NCI-H748 (cell line): ENCODE data around the gene FBLN2.
"Not testable (repeated sequence)": the region's sequence is repeated elsewhere in the genome, so short reads cannot be mapped to it uniquely, and the experiment has no call there.

Source experiments
- DNase-seq: peaks from one replicate; lab custom pipeline; 2025; ENCODE audit not compliant: unreplicated experiment; lab: John Stamatoyannopoulos, UW

FBLN2 gene

GRCh38 chr3:13545952-13546454 lies 2.9 kb upstream of the FBLN2 start:
- DNase-seq = no peak

GRCh38 chr3:13546667-13547171 lies 2.2 kb upstream of the FBLN2 start:
- no peak for DNase-seq

- DNase-seq = no peak
Measured at GRCh38 chr3:13547591-13548371, 1.1 kb upstream of the FBLN2 start.

- DNase-seq = no peak
Measured at GRCh38 chr3:13549623-13550422, 898 bp downstream of the FBLN2 start.

DNA sequence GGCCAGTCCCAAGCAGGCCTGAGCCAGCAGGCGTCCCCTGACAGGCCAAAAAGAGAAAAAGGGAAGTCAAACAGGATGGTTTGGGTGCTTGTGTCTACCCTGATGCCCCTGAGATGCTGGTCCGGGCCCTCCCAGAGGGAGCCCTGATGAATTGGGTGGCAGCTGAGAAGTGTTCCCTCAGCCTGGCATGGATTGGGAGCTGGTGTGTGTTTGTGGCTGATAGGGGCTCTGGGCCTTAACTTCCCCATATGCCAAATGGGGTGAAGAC lies 1.4 kb downstream of the FBLN2 start:
- no peak for DNase-seq

DNA sequence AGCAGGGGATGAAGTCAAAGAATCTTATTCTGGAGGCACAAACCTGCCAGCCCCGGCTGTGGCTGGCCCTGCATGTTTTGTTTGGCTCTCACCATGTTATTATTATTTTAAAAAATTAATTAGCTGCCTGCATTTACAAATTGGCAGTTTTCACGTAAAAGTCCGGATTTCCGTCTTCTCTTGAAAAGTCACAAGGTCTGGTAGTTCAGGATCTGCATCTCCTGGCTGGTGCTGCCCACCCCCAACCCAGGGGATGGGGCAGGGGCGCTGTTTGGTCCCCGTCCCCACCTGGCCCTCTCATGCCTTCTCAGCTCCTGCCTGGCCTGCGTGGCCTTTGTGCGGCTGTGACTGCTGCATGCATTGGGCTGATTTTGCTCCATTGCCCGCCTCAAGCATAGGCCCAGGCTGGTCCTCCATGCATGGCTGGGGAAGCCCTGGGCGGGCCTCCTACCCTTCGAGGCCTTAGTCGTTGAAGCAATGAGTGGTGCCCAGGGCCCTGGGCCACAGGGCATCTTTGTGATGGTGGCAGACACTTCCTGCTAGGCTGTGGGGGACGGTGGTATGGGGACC lies 2.0 kb downstream of the FBLN2 start:
- no peak for DNase-seq

GRCh38 chr3:13552857-13553652 lies 4.1 kb downstream of the FBLN2 start:
- no peak for DNase-seq

GRCh38 chr3:13553686-13554085 lies 4.8 kb downstream of the FBLN2 start:
- no peak for DNase-seq

GRCh38 chr3:13555753-13556152 lies 6.8 kb downstream of the FBLN2 start:
- DNase-seq = no peak

DNA sequence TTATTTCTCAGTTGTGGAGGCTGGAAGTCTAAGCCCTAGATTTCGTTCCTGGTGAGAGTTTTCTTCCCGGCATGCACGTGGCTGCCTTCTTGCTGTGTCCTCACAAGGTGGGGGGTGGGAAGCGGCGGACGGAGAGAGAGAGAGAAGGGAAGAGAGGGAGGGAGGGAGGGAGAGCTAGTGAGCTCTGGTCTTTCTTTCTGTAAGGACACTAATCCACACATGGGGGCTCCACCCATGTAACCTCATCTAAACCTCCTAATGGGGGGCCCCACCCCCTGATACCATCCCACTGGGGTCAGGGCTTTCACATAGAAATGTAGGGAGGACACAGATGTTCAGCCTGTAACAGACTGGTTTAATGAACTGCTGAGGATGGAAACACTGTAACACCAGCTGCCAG lies 7.3 kb downstream of the FBLN2 start:
- no peak for DNase-seq

DNA sequence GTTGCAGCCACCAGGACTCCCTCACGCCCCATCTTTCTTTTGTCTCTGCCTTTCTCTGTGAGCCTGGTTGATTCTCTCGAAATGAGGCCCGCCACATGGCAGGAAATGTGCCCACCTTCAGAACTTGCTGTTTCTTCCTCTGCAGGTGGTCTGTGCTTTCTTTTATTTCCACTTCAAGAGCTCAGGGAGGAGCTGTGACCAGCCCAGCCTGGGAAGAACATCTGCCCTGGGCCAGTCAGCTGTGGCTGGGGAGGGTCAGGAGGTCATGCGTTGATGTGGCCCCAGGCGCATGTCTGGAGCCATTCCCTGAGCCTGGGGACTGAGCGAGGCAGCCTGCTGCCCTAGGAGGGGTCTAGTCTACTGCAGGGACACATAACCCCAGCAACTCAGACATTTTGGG lies 8.0 kb downstream of the FBLN2 start:
- no peak for DNase-seq

- no peak for DNase-seq
Measured at GRCh38 chr3:13557417-13557816, 8.5 kb downstream of the FBLN2 start.

GRCh38 chr3:13557926-13558325 lies 9.0 kb downstream of the FBLN2 start:
- DNase-seq = no peak

DNA sequence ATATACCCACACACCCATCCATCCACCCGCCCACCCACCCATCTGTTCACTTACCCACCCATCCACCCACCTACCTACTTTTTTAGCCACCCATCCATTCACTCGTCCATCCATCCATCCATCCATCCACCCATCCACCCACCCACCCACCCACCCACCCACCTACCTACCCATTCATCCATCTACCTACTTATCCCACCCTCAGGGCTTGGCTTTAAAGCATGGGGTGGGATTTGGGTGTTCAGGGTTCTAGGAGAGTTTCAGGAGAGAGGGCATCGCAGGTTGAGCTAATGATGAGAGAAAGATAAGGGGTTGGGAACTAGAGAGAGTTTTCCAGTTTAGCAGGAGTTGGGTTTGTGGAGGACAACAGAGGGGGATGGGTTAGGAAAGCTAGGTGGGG lies 9.7 kb downstream of the FBLN2 start:
- no peak for DNase-seq

DNA sequence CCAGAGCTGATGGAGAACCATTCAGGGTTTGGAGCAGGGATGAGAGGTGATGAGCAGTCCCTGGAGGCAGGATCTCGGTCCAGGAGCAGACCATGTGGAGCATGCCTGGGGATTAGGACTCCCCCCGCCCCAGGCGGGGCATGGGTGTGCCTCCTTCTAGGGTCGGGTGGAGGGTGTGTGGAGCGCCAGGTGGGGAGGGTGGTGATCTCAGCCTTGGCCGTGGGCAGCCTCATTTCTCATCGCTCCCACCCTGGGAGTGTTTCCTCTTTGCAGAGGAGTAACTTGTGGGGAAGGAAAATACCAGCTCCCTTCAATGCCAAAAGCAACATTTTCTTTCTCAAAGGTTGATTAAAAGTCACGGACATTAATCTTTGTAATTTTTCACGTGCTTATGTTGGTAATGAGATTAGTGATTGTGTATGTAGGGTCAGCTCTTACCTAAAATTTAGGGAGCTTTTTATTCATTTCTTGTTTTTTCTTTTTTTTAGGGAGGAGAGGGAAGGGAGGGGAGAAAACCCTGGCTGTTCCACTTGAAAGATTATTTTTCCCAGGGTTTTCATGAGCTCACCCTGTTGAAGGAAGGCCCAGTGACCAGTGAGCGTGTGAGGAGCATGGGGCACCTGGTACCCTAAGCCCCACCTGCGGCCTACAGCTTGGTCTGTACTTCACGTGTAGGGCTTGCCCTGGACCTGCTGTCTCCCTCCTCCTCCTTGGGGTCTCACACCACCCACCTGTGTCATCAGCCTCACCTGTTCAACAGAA lies 11.0 kb downstream of the FBLN2 start:
- no peak for DNase-seq

GRCh38 chr3:13561376-13561775 lies 12.5 kb downstream of the FBLN2 start:
- no peak for DNase-seq

- no peak for DNase-seq
Measured at GRCh38 chr3:13561967-13562366, 13.0 kb downstream of the FBLN2 start.

DNA sequence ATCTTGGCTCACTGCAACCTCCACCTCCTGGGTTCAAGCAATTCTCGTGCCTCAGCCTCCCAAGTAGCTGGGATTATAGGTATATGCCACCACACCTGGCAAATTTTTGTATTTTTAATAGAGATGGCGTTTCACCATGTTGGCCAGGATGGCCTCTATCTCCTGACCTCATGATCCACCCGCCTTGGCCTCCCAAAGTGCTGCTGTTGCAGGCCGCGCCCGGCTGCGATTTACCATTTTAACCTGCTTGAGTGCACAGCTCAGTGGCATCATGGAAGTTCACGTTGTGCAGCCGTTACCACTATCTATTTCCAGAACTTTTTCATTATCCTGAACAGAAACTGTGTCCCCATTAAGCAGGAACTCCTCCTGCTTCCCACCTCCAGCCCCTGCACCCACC lies 13.5 kb downstream of the FBLN2 start:
- DNase-seq = not testable (repeated sequence)

DNA sequence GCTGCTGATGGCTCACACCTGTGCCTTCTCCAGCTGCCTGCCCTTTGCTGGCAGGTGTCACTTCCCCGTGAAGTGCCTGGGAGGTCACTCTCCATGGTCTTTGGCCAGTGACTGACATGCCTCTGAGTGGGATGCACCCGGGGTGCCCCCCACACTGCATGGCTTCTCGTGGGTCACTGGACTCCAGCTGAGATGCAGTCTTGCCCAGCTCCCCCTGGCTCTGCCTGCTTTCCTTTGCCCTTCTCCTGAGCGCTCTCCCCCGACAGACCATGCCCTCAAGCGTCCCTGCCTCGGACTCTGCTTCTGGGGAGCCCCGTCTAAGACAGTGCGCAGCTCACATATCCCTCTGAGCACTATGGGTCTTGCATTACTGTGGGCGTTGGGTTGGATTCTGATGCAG lies 14.4 kb downstream of the FBLN2 start:
- DNase-seq = no peak

GRCh38 chr3:13563911-13564310 lies 15.0 kb downstream of the FBLN2 start:
- DNase-seq = no peak
